Naive thymus-derived CD4-positive, alpha-beta T cell (primary cell): ENCODE measurements around the gene RCC2. TPM values are rescaled to one million over a fixed set of nuclear protein-coding genes. Genes with fewer than 3 reads are reported as not detected.
"Not testable (repeated sequence)": the region's sequence is repeated elsewhere in the genome, so short reads cannot be mapped to it uniquely, and the experiment has no call there.

Experiments used
- ATAC-seq: fragments of 150-1000 bp; cut with Tn5 transposase; 2 replicates; pipeline ENCODE4 v1.10.0; 2021; ENCODE audit warnings: mild to moderate bottlenecking, moderate library complexity
- CTCF ChIA-PET: fragments of 350-600 bp; sonication (Branson Sonifier 250); formaldehyde crosslinking; loops from one replicate; lab custom pipeline; 2021; ENCODE audit warnings: antibody characterized with exemption; lab: Charles Lee
- POLR2A ChIA-PET: fragments of 350-600 bp; sonication (Branson Sonifier 250); formaldehyde crosslinking; loops from one replicate; lab custom pipeline; 2021; ENCODE audit warnings: antibody characterized with exemption, inconsistent platforms; lab: Charles Lee
- DNase-seq, 9 donors: peaks; one replicate each; pipeline versions ENCODE4 v3.0.0 to v3.0.0-alpha.2; 2020 to 2022; ENCODE audit warnings: mixed read lengths in 1 of 9
- H3K27ac ChIP-seq: one replicate; pipeline ENCODE4 v1.7.0; 2013; ENCODE audit warnings: mild to moderate bottlenecking, low read depth, low read length, moderate library complexity
- H3K27me3 ChIP-seq, 2 donors: one replicate each; pipeline ENCODE4 v1.7.0; 2013; ENCODE audit warnings: low read length in 2 of 2, mild to moderate bottlenecking in 2 of 2, moderate library complexity in 2 of 2; ENCODE audit not compliant: control insufficient read depth in 2 of 2, insufficient read depth in 2 of 2
- H3K36me3 ChIP-seq, 3 experiments: 1 replicate in 2 of 3; 2 replicates in 1 of 3; pipeline ENCODE4 v1.7.0; 2013; ENCODE audit warnings: low read length in 3 of 3, mild to moderate bottlenecking in 3 of 3, moderate library complexity in 1 of 3; ENCODE audit not compliant: insufficient read depth in 3 of 3, control insufficient read depth in 2 of 3
- H3K4me1 ChIP-seq, 2 donors: one replicate each; pipeline ENCODE4 v1.7.0; 2013; ENCODE audit warnings: low read length in 2 of 2, mild to moderate bottlenecking in 2 of 2, moderate library complexity in 1 of 2; ENCODE audit not compliant: control insufficient read depth in 2 of 2, insufficient read depth in 2 of 2
- H3K4me3 ChIP-seq: 2 replicates; pipeline ENCODE4 v1.7.0; 2013; ENCODE audit warnings: mild to moderate bottlenecking, low read length
- H3K9me3 ChIP-seq, 3 experiments: 1 replicate in 2 of 3; 2 replicates in 1 of 3; pipeline ENCODE4 v1.7.0; 2013; ENCODE audit warnings: low read length in 3 of 3; ENCODE audit not compliant: control insufficient read depth in 2 of 3
- H3K27ac Mint-ChIP-seq, 9 donors: one replicate each; pipeline ENCODE4 v1.8.0; 2020 to 2022; ENCODE audit warnings: mixed read lengths in 9 of 9, mild to moderate bottlenecking in 8 of 9, moderate library complexity in 5 of 9, inconsistent platforms in 2 of 9
- H3K27me3 Mint-ChIP-seq, 5 donors: one replicate each; pipeline ENCODE4 v1.8.0; 2021 to 2022; ENCODE audit warnings: mixed read lengths in 5 of 5, mild to moderate bottlenecking in 1 of 5
- H3K36me3 Mint-ChIP-seq, 5 donors: one replicate each; pipeline ENCODE4 v1.8.0; 2020 to 2022; ENCODE audit warnings: mixed read lengths in 5 of 5, mild to moderate bottlenecking in 3 of 5, inconsistent platforms in 1 of 5
- H3K4me1 Mint-ChIP-seq, 7 donors: one replicate each; pipeline ENCODE4 v1.8.0; 2020 to 2022; ENCODE audit warnings: mixed read lengths in 7 of 7, mild to moderate bottlenecking in 3 of 7, inconsistent platforms in 1 of 7
- H3K4me3 Mint-ChIP-seq, 10 donors: one replicate each; pipeline ENCODE4 v1.8.0; 2020 to 2022; ENCODE audit warnings: mild to moderate bottlenecking in 10 of 10, mixed read lengths in 10 of 10, moderate library complexity in 6 of 10, inconsistent platforms in 2 of 10
- H3K9me3 Mint-ChIP-seq, 11 donors: one replicate each; pipeline ENCODE4 v1.8.0; 2020 to 2022; ENCODE audit warnings: mixed read lengths in 11 of 11, mild to moderate bottlenecking in 4 of 11, inconsistent platforms in 1 of 11, moderate library complexity in 1 of 11
- intact Hi-C, 2 donors: fragments of 100-400 bp; cut with micrococcal nuclease; formaldehyde crosslinking; loops; one replicate each; pipeline ENCODE4 v1.15.1; 2023
- polyA plus RNA-seq, 2 donors: library from polyadenylated mRNA; unstranded; fragments of 300-500 nt; fragmentation: Illumina TruSeq; gene quantifications; one replicate each; pipeline ENCODE4 v1.2.3, GENCODE V29; 2021
- total RNA-seq, 6 experiments: library from RNA in 5 of 6; stranded (reverse) in 5 of 6; gene quantifications; 1 replicate in 5 of 6; 2 replicates in 1 of 6; pipeline ENCODE4 v1.2.3 and lab custom pipeline; 2021 to 2026

RCC2 gene
- total RNA-seq = 100 to 1,000 TPM in 1 of 5 experiments, 10 to 100 TPM in 4; 42.1 to 130 (median 46.0) TPM
- polyA plus RNA-seq = 10 to 100 TPM; 12.0 to 21.7 TPM
- total RNA-seq (lab: John Stamatoyannopoulos, UW) = 104 reads per million, percentile 85 among the genes with 10 or more reads in this experiment

GRCh38 chr1:17439250-17440073 is at the start of gene RCC2:
TSS of gene RCC2 (minus strand) at chr1:17439677. CDS start at chr1:17438514, 1,163 bp downstream.
- peaks cover 0 to 17% (median 0%) of the 10 kb centered on the region in 3 experiments for H3K36me3 ChIP-seq
- Mint-ChIP-seq H3K4me1 (peaks cover 17 to 54% (median 43%) of the 10 kb centered on the region in 7 donors), H3K36me3 (peaks cover 0 to 11% (median 0%) of the 10 kb centered on the region in 5 donors), H3K27ac (peak within 1 kb of the TSS; percentile 87 to 98 (median 96)), H3K4me3 (peak within 1 kb of the TSS; percentile 92 to 99 (median 96)), H3K9me3 (no peaks in the 10 kb centered on the region), H3K27me3 (no peaks in the 10 kb centered on the region)
- ChIA-PET POLR2A (interaction anchor here (0.6 to 1.7 kb wide), 3 partner anchors 20 to 84 kb away, joined by 4 to 6 read pairs (median 5); no protein-coding TSS in a partner anchor), CTCF (interaction anchor here (0.6 to 1.0 kb wide), 2 partner anchors 11 to 19 kb away, joined by 3 read pairs; no protein-coding TSS in a partner anchor)
- H3K27ac ChIP-seq = peak within 1 kb of the TSS; percentile 86
- intact Hi-C loops = loop anchor here (2.0 to 5.0 kb wide), 6 partner anchors 19 to 1912 kb away; partner anchors contain the start of genes DNAJC16 (in 2 of the 2), IFFO2 (in 1 of the 2) and SDHB (in 1 of the 2)
- peak within 1 kb of the TSS; percentile 94 for H3K4me3 ChIP-seq
- DNase-seq = peak; percentile 63 to 80 (median 74)
- peaks cover 14 to 19% of the 10 kb centered on the region in 2 donors for H3K4me1 ChIP-seq
- H3K9me3 ChIP-seq = no peaks in the 10 kb centered on the region
- no peaks in the 10 kb centered on the region for H3K27me3 ChIP-seq
- peak; percentile 91 for ATAC-seq

DNA sequence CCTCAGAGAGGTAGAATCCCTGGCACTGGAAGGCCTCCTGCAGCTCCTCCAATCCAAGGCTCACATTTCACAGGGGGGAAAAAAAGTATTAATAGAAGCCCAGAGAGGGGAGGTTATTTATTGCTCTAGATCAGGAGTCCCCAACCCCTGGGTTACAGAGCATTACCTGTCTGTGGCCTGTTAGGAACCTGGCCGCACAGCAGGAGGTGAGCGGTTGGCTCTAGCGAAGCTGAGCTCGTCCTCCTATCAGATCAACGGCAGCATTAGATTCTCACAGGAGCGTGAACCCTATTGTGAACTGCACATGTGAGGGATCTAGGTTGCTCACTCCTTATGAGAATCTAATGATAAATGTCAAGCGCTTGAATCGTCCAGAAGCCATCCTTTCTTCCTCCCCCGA is 46.8 kb upstream of the RCC2 start:
- ChIA-PET POLR2A (no interaction called here), CTCF (interaction anchor here (0.6 to 1.3 kb wide), 2 partner anchors 8 to 17 kb away, joined by 3 to 5 read pairs; no protein-coding TSS in a partner anchor)
- Mint-ChIP-seq H3K4me1 (peaks cover 0 to 5% (median 0%) of the 10 kb centered on the region in 7 donors), H3K4me3 (no peak overlapping the region), H3K36me3 (no peaks in the 10 kb centered on the region), H3K27ac (no peak overlapping the region), H3K27me3 (peaks cover 0 to 26% (median 7%) of the 10 kb centered on the region in 5 donors), H3K9me3 (no peaks in the 10 kb centered on the region)
- Histone ChIP-seq H3K4me1 (no peaks in the 10 kb centered on the region), H3K9me3 (no peaks in the 10 kb centered on the region), H3K27me3 (no peaks in the 10 kb centered on the region), H3K36me3 (no peaks in the 10 kb centered on the region), H3K27ac (no peak overlapping the region), H3K4me3 (no peak overlapping the region)
- ATAC-seq (no peak), DNase-seq (no peak)
- intact Hi-C loops = no loop called here

GRCh38 chr1:17485281-17485680 is 45.8 kb upstream of the RCC2 start:
- no peak overlapping the region for H3K27ac ChIP-seq
- H3K9me3 ChIP-seq = no peaks in the 10 kb centered on the region
- no peak overlapping the region for H3K27ac Mint-ChIP-seq
- no peak for ATAC-seq
- H3K4me1 ChIP-seq = no peaks in the 10 kb centered on the region
- no peaks in the 10 kb centered on the region for H3K27me3 ChIP-seq
- H3K4me3 ChIP-seq = no peak overlapping the region
- ChIA-PET CTCF (interaction anchor here (0.6 kb wide), 1 partner anchor 1705 kb away, joined by 3 read pairs; no protein-coding TSS in a partner anchor), POLR2A (no interaction called here)
- intact Hi-C loops = loop anchor here in 1 of 2 donors (2.0 kb wide), 1 partner anchor 64 kb away; no protein-coding TSS in a partner anchor
- H3K36me3 ChIP-seq = no peaks in the 10 kb centered on the region
- peaks cover 0 to 5% (median 0%) of the 10 kb centered on the region in 7 donors for H3K4me1 Mint-ChIP-seq
- H3K27me3 Mint-ChIP-seq = peaks cover 0 to 26% (median 7%) of the 10 kb centered on the region in 5 donors
- no peak for DNase-seq
- H3K4me3 Mint-ChIP-seq = no peak overlapping the region
- no peaks in the 10 kb centered on the region for H3K9me3 Mint-ChIP-seq
- no peaks in the 10 kb centered on the region for H3K36me3 Mint-ChIP-seq

- H3K4me1 ChIP-seq, DNase-seq, CTCF ChIA-PET, H3K36me3 ChIP-seq, H3K4me1 Mint-ChIP-seq, H3K4me3 Mint-ChIP-seq, intact Hi-C loops, ATAC-seq, H3K9me3 Mint-ChIP-seq, POLR2A ChIA-PET, H3K27ac ChIP-seq, H3K27me3 ChIP-seq, H3K4me3 ChIP-seq, H3K9me3 ChIP-seq, H3K27ac Mint-ChIP-seq, H3K36me3 Mint-ChIP-seq: not testable (repeated sequence)
- H3K27me3 Mint-ChIP-seq = peaks cover 0 to 20% (median 7%) of the 10 kb centered on the region in 5 donors
Measured at GRCh38 chr1:17481981-17482380, 42.5 kb upstream of the RCC2 start.

GRCh38 chr1:17480846-17481245 is 41.4 kb upstream of the RCC2 start:
- ATAC-seq = no peak
- no peaks in the 10 kb centered on the region for H3K9me3 Mint-ChIP-seq

GRCh38 chr1:17475752-17476151 is 36.3 kb upstream of the RCC2 start:
- intact Hi-C loops = loop anchor here (2.0 to 10.0 kb wide), 3 partner anchors 38 to 55 kb away; partner anchors contain the start of gene RCC2 (in 1 of the 2)
- peaks cover 0 to 3% (median 0%) of the 10 kb centered on the region in 5 donors for H3K27me3 Mint-ChIP-seq
- CTCF ChIA-PET = no interaction called here

More at GRCh38 chr1:17480846-17481245, 41.4 kb upstream of the RCC2 start:
- no peaks in the 10 kb centered on the region for H3K36me3 Mint-ChIP-seq
- H3K4me3 ChIP-seq = no peak overlapping the region
- H3K4me1 Mint-ChIP-seq = no peaks in the 10 kb centered on the region
- CTCF ChIA-PET = no interaction called here
- H3K4me3 Mint-ChIP-seq = no peak overlapping the region
- POLR2A ChIA-PET = no interaction called here
- peaks cover 0 to 16% (median 7%) of the 10 kb centered on the region in 5 donors for H3K27me3 Mint-ChIP-seq
- no peaks in the 10 kb centered on the region for H3K4me1 ChIP-seq
- DNase-seq = no peak
- H3K27ac Mint-ChIP-seq = no peak overlapping the region
- H3K27me3 ChIP-seq = no peaks in the 10 kb centered on the region
- no peaks in the 10 kb centered on the region for H3K36me3 ChIP-seq
- H3K9me3 ChIP-seq = no peaks in the 10 kb centered on the region
- no peak overlapping the region for H3K27ac ChIP-seq
- intact Hi-C loops = no loop called here

More at GRCh38 chr1:17475752-17476151, 36.3 kb upstream of the RCC2 start:
- no peaks in the 10 kb centered on the region for H3K27me3 ChIP-seq
- H3K27ac ChIP-seq = no peak overlapping the region
- H3K4me1 Mint-ChIP-seq = no peaks in the 10 kb centered on the region
- H3K4me1 ChIP-seq = no peaks in the 10 kb centered on the region
- ATAC-seq = no peak
- H3K4me3 Mint-ChIP-seq = no peak overlapping the region
- no peaks in the 10 kb centered on the region for H3K9me3 Mint-ChIP-seq
- no peaks in the 10 kb centered on the region for H3K9me3 ChIP-seq
- no peak overlapping the region for H3K27ac Mint-ChIP-seq
- no peak overlapping the region for H3K4me3 ChIP-seq
- H3K36me3 Mint-ChIP-seq = no peaks in the 10 kb centered on the region
- no peaks in the 10 kb centered on the region for H3K36me3 ChIP-seq
- POLR2A ChIA-PET = no interaction called here
- DNase-seq = no peak
